GM13977 (cell line): ENCODE measurements around the gene IFITM10.

Source experiments
- DNase-seq: peaks from one replicate; pipeline ENCODE4 v3.0.0; 2012; ENCODE audit warnings: low spot score
- in situ Hi-C: fragments of 300-500 bp; cut with MboI; formaldehyde crosslinking; loops from one replicate; pipeline ENCODE4 v1.12.0; 2022; ENCODE audit warnings: low sequenced_read_pairs, low pct_unique_long_range_greater_than_20kb, mixed read lengths, inconsistent platforms; ENCODE audit not compliant: unreplicated experiment
- TF ChIP-seq, protein P1 (sequence below): IDR thresholded peaks from 2 replicates; pipeline ENCODE4 v1.5.1; 2012; ENCODE audit warnings: mild to moderate bottlenecking, control low read depth; ENCODE audit not compliant: insufficient read depth; ENCODE audit errors: extremely low read depth, missing control alignments

IFITM10 gene

DNA sequence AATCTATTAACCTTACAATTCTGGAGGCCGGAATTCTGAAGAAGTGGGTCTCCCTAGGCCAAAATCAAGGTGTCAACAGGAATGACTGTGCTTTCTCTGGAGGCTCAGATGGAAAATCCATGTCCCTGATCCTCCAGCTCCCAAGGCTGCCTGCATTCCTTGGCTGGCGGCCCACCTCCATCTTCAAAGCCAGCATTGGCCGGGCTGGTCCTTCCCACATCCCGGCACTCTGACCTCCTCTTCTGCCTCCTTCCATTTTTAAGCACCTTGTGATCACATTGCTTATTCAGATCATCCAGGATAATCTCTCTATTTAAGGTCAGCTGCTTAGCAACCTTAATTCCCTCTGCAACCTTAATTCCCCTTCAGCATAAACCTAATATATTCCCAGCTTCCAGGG is 36.1 kb upstream of the IFITM10 start:
- no peak for DNase-seq
- in situ Hi-C loops = no loop called here
- TF ChIP-seq, protein P1, sequence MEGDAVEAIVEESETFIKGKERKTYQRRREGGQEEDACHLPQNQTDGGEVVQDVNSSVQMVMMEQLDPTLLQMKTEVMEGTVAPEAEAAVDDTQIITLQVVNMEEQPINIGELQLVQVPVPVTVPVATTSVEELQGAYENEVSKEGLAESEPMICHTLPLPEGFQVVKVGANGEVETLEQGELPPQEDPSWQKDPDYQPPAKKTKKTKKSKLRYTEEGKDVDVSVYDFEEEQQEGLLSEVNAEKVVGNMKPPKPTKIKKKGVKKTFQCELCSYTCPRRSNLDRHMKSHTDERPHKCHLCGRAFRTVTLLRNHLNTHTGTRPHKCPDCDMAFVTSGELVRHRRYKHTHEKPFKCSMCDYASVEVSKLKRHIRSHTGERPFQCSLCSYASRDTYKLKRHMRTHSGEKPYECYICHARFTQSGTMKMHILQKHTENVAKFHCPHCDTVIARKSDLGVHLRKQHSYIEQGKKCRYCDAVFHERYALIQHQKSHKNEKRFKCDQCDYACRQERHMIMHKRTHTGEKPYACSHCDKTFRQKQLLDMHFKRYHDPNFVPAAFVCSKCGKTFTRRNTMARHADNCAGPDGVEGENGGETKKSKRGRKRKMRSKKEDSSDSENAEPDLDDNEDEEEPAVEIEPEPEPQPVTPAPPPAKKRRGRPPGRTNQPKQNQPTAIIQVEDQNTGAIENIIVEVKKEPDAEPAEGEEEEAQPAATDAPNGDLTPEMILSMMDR = no peak

DNA sequence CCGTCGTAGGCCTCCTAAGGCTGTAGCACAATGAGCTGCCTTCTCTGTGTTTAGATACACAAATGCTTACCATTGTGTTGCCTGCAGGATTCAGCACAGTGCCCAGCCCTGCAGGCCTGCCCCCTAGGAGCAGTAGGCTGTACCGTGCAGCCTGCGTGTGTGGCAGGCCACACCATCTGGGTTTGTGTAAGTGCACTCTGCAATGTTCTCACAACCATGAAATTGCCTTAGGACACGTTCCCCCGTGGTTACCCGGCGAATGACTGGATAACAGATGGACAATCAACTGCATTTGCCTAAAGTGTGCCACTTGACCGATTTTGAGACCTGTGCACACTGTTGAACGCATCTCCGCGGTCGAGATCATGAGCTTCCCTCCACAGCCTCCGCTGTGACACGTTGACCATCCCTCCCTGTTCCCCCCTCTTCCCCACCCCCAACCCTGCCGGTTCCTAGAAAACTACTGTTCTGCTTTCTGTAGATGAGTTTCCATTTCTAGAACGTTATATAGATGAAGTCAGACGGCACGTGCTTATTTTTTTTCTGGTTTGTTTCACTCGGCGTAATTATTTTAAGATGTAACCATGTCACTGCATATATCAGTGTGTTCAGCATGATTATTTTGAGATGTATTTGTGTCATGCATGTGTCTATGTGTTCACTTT is 35.5 kb upstream of the IFITM10 start:
- in situ Hi-C loops = no loop called here
- TF ChIP-seq, protein P1 = no peak
- DNase-seq = no peak

DNA sequence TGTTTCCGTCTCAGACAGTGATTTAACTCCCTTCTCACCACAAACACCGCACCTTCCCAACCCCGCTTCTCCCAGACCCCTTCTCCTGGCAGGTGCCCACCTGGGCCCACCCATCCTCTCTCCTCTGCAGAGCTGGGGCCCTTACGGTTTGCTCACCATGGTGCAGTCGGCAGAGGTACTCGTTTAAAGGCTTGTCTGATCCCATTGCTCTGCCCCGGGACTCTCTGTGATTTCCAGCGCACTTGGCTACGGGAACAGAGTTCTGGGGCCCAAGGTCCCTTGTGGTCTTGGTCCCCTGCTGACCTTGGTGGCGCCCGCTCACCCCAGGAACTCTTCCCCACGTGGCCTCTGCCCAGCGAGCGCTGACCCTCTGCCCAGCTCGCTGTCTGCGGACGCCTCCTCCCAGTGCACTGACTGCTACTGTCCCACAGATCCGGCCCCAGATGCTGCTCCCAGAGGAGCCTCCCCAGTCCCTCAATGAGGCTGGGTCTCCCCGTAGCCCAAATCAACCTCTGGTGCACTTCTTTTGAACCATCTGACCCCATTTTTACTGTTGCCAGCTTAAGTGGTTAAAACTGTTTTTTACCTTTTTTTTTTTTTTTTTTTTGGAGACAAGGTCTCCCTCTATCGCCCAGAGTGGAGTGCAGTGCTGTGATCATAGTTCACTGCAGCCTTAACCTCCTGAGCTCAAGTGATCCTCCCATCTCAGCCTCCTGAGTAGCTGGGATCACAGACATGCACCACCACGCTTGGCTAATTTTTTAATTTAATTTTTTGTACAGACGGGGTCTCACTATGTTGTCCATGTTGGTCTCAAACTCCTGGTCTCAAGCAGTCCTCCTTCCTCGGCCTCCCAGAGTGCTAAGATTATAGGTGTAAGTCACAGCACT is 34.6 kb upstream of the IFITM10 start:
- in situ Hi-C loops = no loop called here
- DNase-seq = no peak
- TF ChIP-seq, protein P1 = no peak

DNA sequence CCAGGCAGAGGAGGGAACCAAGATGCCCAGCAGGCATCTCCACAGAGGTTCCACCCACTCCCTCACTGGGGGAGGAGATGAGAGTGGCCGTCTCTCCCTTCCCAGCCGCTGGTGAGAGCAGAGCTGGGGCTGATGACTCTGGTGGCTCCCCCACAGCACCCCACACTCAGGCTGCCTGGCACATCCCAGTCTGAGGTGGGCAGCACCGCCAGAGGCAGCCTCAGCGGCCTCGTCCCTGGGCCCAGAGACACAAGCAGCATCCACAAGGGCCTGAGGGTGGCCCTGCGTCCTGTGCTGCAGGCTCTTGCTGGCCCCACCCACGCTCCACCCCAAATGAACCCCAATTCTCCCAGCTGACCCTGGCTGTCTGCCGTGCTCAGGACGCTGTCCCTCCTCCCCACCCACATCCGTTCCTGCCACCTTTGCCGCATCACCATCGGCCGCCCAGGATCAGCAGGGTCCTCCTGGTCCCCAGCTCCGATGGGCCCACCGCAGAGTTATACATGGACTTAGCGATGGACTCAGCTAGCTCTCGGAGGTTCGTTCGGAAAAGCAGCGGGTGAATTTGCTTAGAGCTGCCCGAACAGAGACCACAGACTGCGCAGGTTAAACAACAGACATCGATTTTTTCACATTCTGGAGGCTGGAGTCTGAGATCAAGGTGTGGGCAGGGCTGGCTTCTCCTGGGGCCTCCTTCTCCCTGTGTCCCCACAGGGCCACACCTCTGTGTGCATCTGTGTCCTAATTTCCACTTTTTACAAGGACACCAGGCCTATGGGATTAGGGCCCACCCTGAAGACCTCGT is 33.5 kb upstream of the IFITM10 start:
- in situ Hi-C loops = no loop called here
- TF ChIP-seq, protein P1 = no peak

DNA sequence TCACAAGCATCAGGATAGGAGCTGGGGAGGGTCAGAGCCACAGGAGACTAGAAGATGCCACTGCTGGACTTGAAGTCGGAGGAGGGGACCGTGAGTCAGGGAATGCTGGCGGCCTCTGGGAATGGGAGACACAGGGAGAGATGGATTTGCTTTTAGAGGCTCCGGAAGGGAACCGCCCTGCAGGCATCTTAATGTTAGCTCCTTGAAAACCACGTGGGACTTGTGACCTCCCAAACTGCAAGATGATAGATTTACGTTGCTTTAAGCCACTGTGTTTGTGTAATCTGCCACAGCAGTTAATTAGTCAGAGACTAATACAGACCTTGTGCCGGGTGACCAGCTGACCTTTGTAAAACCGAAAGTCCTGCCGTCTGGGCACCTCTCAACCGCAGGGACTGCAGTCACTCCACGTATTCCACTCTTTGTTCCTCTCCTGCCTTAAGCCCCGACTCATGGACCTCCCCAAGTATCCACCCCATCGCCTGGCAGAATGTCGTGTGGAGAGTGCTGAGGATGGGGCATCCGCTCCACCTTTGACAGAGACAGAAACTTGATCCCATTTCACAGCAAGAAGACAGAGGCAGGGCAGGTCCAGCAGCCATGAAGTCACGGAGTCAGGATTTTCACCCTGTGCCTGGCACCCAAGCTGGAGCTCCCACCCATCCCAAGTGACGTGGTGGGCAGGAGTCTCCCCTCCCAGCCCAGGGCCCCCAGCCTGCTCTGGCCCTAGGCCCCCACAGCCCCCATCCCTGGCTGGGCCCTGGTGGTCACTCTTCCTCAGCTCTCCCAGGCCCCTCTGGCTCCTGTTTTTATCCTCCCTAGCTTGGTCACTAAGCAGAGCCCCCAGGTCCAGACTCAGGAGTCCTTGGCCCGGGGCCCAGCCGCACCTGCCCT is 32.7 kb upstream of the IFITM10 start:
- in situ Hi-C loops = no loop called here
- TF ChIP-seq, protein P1 = no peak
- DNase-seq = no peak

More for the DNA sequence above, 33.5 kb upstream of the IFITM10 start:
- DNase-seq = no peak
